Activated CD4-positive, CD25-positive, alpha-beta regulatory T cell (primary cell): ENCODE data around the gene GTPBP6.
"Not testable (repeated sequence)": the region's sequence is repeated elsewhere in the genome, so short reads cannot be mapped to it uniquely, and the experiment has no call there.

Source experiments
- DNase-seq, 4 experiments: peaks; one replicate each; lab custom pipeline; 2025; lab: John Stamatoyannopoulos, UW

The GTPBP6 gene

GRCh38 chrX:265502-265901 is 53.1 kb downstream of the GTPBP6 start:
- DNase-seq = no peak

GRCh38 chrX:264634-265455 is 53.8 kb downstream of the GTPBP6 start:
- no peak for DNase-seq

- not testable (repeated sequence) for DNase-seq
Measured at GRCh38 chrX:264006-264405, 54.6 kb downstream of the GTPBP6 start.

GRCh38 chrX:262381-262909 is 56.2 kb downstream of the GTPBP6 start:
- DNase-seq = no peak

- no peak for DNase-seq
Measured at GRCh38 chrX:261919-262352, 56.7 kb downstream of the GTPBP6 start.

- no peak for DNase-seq
Measured at GRCh38 chrX:261167-261918, 57.3 kb downstream of the GTPBP6 start.

- no peak for DNase-seq
Measured at GRCh38 chrX:259692-260355, 58.8 kb downstream of the GTPBP6 start.

GRCh38 chrX:258291-259040 is 60.1 kb downstream of the GTPBP6 start:
- DNase-seq = no peak

- no peak for DNase-seq
Measured at GRCh38 chrX:257681-258289, 60.8 kb downstream of the GTPBP6 start.

GRCh38 chrX:257054-257453 is 61.5 kb downstream of the GTPBP6 start:
- not testable (repeated sequence) for DNase-seq

- DNase-seq = no peak
Measured at GRCh38 chrX:255923-256331, 62.7 kb downstream of the GTPBP6 start.
